ENCODE data around the gene GTSF1L.

DNA sequence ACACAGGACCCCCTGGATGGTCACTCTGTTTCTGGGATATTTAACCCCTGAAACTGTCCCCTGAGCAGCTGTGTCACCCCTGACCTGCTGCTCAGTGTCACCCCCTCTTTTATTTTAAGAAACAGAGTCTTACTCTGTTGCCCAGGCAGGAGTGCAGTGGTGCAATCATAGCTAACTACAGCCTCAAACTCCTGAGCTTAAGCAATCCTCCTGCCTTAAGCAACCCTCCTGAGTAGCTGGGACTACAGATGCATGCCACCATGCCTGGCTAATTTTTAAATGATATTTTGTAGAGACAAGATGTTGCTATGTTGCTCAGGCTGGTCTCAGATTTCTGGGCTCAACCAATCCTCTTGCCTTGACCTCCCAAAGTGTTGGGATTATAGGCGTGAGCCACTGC, 21.5 kb upstream of the GTSF1L start:
- TF ChIP-seq POLR2A (IDR thresholded peaks at IDR 0.05; ENCODE audit: low read depth, low read length) = no peak
- no peak for TF ChIP-seq POLR2AphosphoS5 (IDR thresholded peaks at IDR 0.05; ENCODE audit: low read depth, low read length)
- TF ChIP-seq TAF1 (IDR thresholded peaks at IDR 0.05; ENCODE audit: low read depth, low read length) = no peak

All from GM12891 (cell line).